HEK293 (cell line): Measurements from ENCODE around the gene PPP2R2B.
A peak's percentile ranks its signal among the peaks of the same experiment; 100 is the strongest.

ENCODE experiments used
- CTCF ChIA-PET: fragments of 350-600 bp; formaldehyde crosslinking; extraction: SDS; loops from one replicate; lab custom pipeline; 2021; ENCODE audit warnings: antibody characterized with exemption; lab: Yijun Ruan, JAX
- POLR2A ChIA-PET: fragments of 300-600 bp; formaldehyde crosslinking; extraction: SDS; loops from one replicate; lab custom pipeline; 2020; ENCODE audit warnings: antibody characterized with exemption, inconsistent platforms; lab: Yijun Ruan, JAX
- H3K27ac ChIP-seq: fragments of 200-500 bp; sonication (Bioruptor generic); 2 replicates; pipeline ENCODE4 v1.5.1; 2014; ENCODE audit warnings: low read depth, low read length, control low read depth, inconsistent platforms; ENCODE audit errors: extremely low read depth
- H3K36me3 ChIP-seq, 2 experiments: fragments of 200-500 bp in 1 of 2; sonication (Bioruptor generic) in 1 of 2; 1 replicate in 1 of 2; 2 replicates in 1 of 2; pipeline ENCODE4 v1.5.1; 2014 to 2017; ENCODE audit warnings: inconsistent platforms in 2 of 2, low read length in 2 of 2; ENCODE audit not compliant: control insufficient read depth in 2 of 2, insufficient read depth in 1 of 2
- H3K4me1 ChIP-seq: fragments of 200-500 bp; sonication (Bioruptor generic); 2 replicates; pipeline ENCODE4 v1.5.1; 2014; ENCODE audit warnings: mild to moderate bottlenecking, low read length, inconsistent platforms; ENCODE audit not compliant: control insufficient read depth, insufficient read depth
- H3K4me3 ChIP-seq: 2 replicates; pipeline ENCODE4 v1.5.1; 2011; ENCODE audit warnings: low read depth, mild to moderate bottlenecking, control low read depth, low read length, moderate library complexity
- H3K9me3 ChIP-seq: fragments of 200-500 bp; sonication (Bioruptor generic); 2 replicates; pipeline ENCODE4 v1.5.1; 2014; ENCODE audit warnings: low read depth, low read length, inconsistent platforms; ENCODE audit not compliant: control insufficient read depth, insufficient read depth
- CTCF ChIP-seq: fragments of 450-650 bp; formaldehyde crosslinking; IDR thresholded peaks from 2 replicates; pipeline ENCODE4 v1.5.1; 2016; ENCODE audit warnings: missing biosample characterization, missing genetic modification characterization
- ELK4 ChIP-seq: IDR thresholded peaks from 2 replicates; pipeline ENCODE4 v1.6.1; 2011; ENCODE audit warnings: mild to moderate bottlenecking, low read depth, low read length, borderline replicate concordance
- GLIS1 ChIP-seq: fragments of 450-650 bp; formaldehyde crosslinking; IDR thresholded peaks from 2 replicates; pipeline ENCODE4 v1.5.1; 2016; ENCODE audit warnings: missing biosample characterization, missing genetic modification characterization
- HOXD13 ChIP-seq: sonication (generic); formaldehyde crosslinking; IDR thresholded peaks from 2 replicates; pipeline ENCODE4 v1.8.0; 2022; ENCODE audit warnings: missing genetic modification reagents, borderline replicate concordance
- INSM2 ChIP-seq: fragments of 450-650 bp; formaldehyde crosslinking; IDR thresholded peaks from 2 replicates; pipeline ENCODE4 v1.5.1; 2016; ENCODE audit warnings: missing biosample characterization, missing genetic modification characterization
- KLF17 ChIP-seq: fragments of 450-650 bp; formaldehyde crosslinking; IDR thresholded peaks from 2 replicates; pipeline ENCODE4 v1.5.1; 2016; ENCODE audit warnings: missing biosample characterization, missing genetic modification characterization
- KLF9 ChIP-seq: fragments of 450-650 bp; formaldehyde crosslinking; IDR thresholded peaks from 2 replicates; pipeline ENCODE4 v1.5.1; 2016; ENCODE audit warnings: missing biosample characterization, missing genetic modification characterization, low read depth
- MYNN ChIP-seq: fragments of 450-650 bp; formaldehyde crosslinking; IDR thresholded peaks from 2 replicates; pipeline ENCODE4 v1.5.1; 2016; ENCODE audit warnings: missing biosample characterization, missing genetic modification characterization, borderline replicate concordance
- REST ChIP-seq: fragments of 450-650 bp; formaldehyde crosslinking; IDR thresholded peaks from 2 replicates; pipeline ENCODE4 v1.5.1; 2016; ENCODE audit warnings: missing biosample characterization, missing genetic modification characterization
- SALL2 ChIP-seq: fragments of 450-650 bp; formaldehyde crosslinking; IDR thresholded peaks from 2 replicates; pipeline ENCODE4 v1.5.0; 2017; ENCODE audit warnings: missing biosample characterization, mild to moderate bottlenecking, missing genetic modification characterization, borderline replicate concordance
- ZFP69B ChIP-seq: fragments of 450-650 bp; formaldehyde crosslinking; IDR thresholded peaks from 2 replicates; pipeline ENCODE4 v1.5.1; 2016; ENCODE audit warnings: missing biosample characterization, missing genetic modification characterization
- ZNF112 ChIP-seq: fragments of 450-650 bp; formaldehyde crosslinking; IDR thresholded peaks from 2 replicates; pipeline ENCODE4 v1.5.0; 2017; ENCODE audit warnings: missing biosample characterization, missing genetic modification characterization
- ZNF114 ChIP-seq: fragments of 450-650 bp; formaldehyde crosslinking; IDR thresholded peaks from 2 replicates; pipeline ENCODE4 v1.5.0; 2017; ENCODE audit warnings: missing biosample characterization, missing genetic modification characterization
- ZNF16 ChIP-seq: fragments of 450-650 bp; formaldehyde crosslinking; IDR thresholded peaks from 2 replicates; pipeline ENCODE4 v1.5.1; 2016; ENCODE audit warnings: low read depth, missing biosample characterization, missing genetic modification characterization
- ZNF239 ChIP-seq: fragments of 450-650 bp; formaldehyde crosslinking; IDR thresholded peaks from 2 replicates; pipeline ENCODE4 v1.5.1; 2016; ENCODE audit warnings: missing biosample characterization, missing genetic modification characterization
- ZNF266 ChIP-seq: fragments of 450-650 bp; formaldehyde crosslinking; IDR thresholded peaks from 2 replicates; pipeline ENCODE4 v1.5.1; 2016; ENCODE audit warnings: missing biosample characterization, missing genetic modification characterization, low read depth
- ZNF843 ChIP-seq: fragments of 450-650 bp; formaldehyde crosslinking; IDR thresholded peaks from 2 replicates; pipeline ENCODE4 v1.5.1; 2016; ENCODE audit warnings: missing biosample characterization, missing genetic modification characterization
- ZSCAN16 ChIP-seq: fragments of 450-650 bp; formaldehyde crosslinking; IDR thresholded peaks from 2 replicates; pipeline ENCODE4 v1.5.1; 2016; ENCODE audit warnings: missing biosample characterization, missing genetic modification characterization
- ZSCAN30 ChIP-seq: fragments of 450-650 bp; IDR thresholded peaks from 2 replicates; pipeline ENCODE4 v1.5.1; 2018; ENCODE audit warnings: missing biosample characterization, mild to moderate bottlenecking, missing genetic modification characterization, moderate library complexity
- ZXDB ChIP-seq: fragments of 450-650 bp; formaldehyde crosslinking; IDR thresholded peaks from 2 replicates; pipeline ENCODE4 v1.5.1; 2016; ENCODE audit warnings: missing biosample characterization, missing genetic modification characterization

The PPP2R2B gene

GRCh38 chr5:146877178-146877681 lies 1.3 kb downstream of the PPP2R2B start:
- TF ChIP-seq ZXDB (no peak), ZNF843 (no peak), ZSCAN30 (tag by site-specific recombination) (no peak), ZNF16 (no peak), INSM2 (tag by site-specific recombination) (no peak), ZNF239 (tag by site-specific recombination) (no peak), ZNF112 (no peak), ZNF114 (tag by site-specific recombination) (no peak), HOXD13 (CRISPR knock-in tag) (no peak), ZSCAN16 (tag by site-specific recombination) (no peak), MYNN (tag by site-specific recombination) (no peak), KLF17 (tag by site-specific recombination) (no peak)
- H3K4me3 ChIP-seq, result peak overlapping the region; percentile 52
- CTCF ChIA-PET, result interaction anchor here (0.8 to 2.4 kb wide), 2 partner anchors 88 to 311 kb away, joined by 3 to 6 read pairs; no protein-coding TSS in a partner anchor

GRCh38 chr5:146873186-146873917 lies 5.2 kb downstream of the PPP2R2B start:
- POLR2A ChIA-PET, result no interaction called here
- no peaks in the 10 kb centered on the region for H3K36me3 ChIP-seq
- peaks cover 5% of the 10 kb centered on the region; the same call in 1 of the 2 replicates for H3K4me1 ChIP-seq
- H3K27ac ChIP-seq, result no peak overlapping the region
- H3K9me3 ChIP-seq, result no peaks in the 10 kb centered on the region
- TF ChIP-seq REST (tag by site-specific recombination) (no peak), ZFP69B (no peak), ZNF266 (tag by site-specific recombination) (no peak), GLIS1 (tag by site-specific recombination) (no peak), CTCF (tag by site-specific recombination) (no peak), KLF9 (tag by site-specific recombination) (no peak), SALL2 (tag by site-specific recombination) (no peak), ELK4 (no peak)
- no peak overlapping the region for H3K4me3 ChIP-seq
- CTCF ChIA-PET, result interaction anchor here (1.5 kb wide), 1 partner anchor 340 kb away, joined by 4 read pairs; no protein-coding TSS in a partner anchor

More at GRCh38 chr5:146877178-146877681, 1.3 kb downstream of the PPP2R2B start:
- POLR2A ChIA-PET, result no interaction called here
- no peaks in the 10 kb centered on the region for H3K36me3 ChIP-seq
- no peak overlapping the region for H3K27ac ChIP-seq
- peaks cover 5% of the 10 kb centered on the region; the same call in 1 of the 2 replicates for H3K4me1 ChIP-seq
- H3K9me3 ChIP-seq, result no peaks in the 10 kb centered on the region
